Heart right ventricle (tissue), 16 donors: Measurements from ENCODE around the gene ALAS1. TPM values are rescaled to one million over a fixed set of nuclear protein-coding genes. Genes with fewer than 3 reads are reported as not detected.

ENCODE experiments used
- ATAC-seq, 8 donors: fragments of 200-7000 bp; cut with Tn5 transposase; one replicate each; pipeline ENCODE4 v1.9.1; 2020; ENCODE audit warnings: mild to moderate bottlenecking in 8 of 8, moderate library complexity in 8 of 8, moderate number of reproducible peaks in 1 of 8
- DNase-seq, 2 donors: peaks; one replicate each; pipeline ENCODE4 v3.0.0-alpha.2; 2020
- H3K27ac ChIP-seq, 10 donors: fragments of 200-600 bp; sonication (generic) in 2 of 10; one replicate each; pipeline versions ENCODE4 v1.5.0 to v1.8.0; 2020 to 2022; ENCODE audit warnings: mild to moderate bottlenecking in 3 of 10
- H3K27me3 ChIP-seq, 7 donors: fragments of 200-600 bp; one replicate each; pipeline ENCODE4 v1.8.0; 2021 to 2022; ENCODE audit warnings: mild to moderate bottlenecking in 2 of 7
- H3K36me3 ChIP-seq, 9 donors: fragments of 200-600 bp; sonication (generic) in 1 of 9; one replicate each; pipeline versions ENCODE4 v1.5.0 to v1.8.0; 2020 to 2022; ENCODE audit warnings: mild to moderate bottlenecking in 2 of 9
- H3K4me1 ChIP-seq, 9 donors: fragments of 200-600 bp; sonication (generic) in 1 of 9; one replicate each; pipeline versions ENCODE4 v1.5.0 to v1.8.0; 2020 to 2022; ENCODE audit warnings: mild to moderate bottlenecking in 4 of 9
- H3K4me3 ChIP-seq, 10 donors: fragments of 200-600 bp; sonication (generic) in 2 of 10; one replicate each; pipeline versions ENCODE4 v1.5.0 to v1.8.0; 2020 to 2022; ENCODE audit warnings: mild to moderate bottlenecking in 7 of 10, moderate library complexity in 2 of 10
- H3K9me3 ChIP-seq, 11 donors: fragments of 200-600 bp in 10 of 11; sonication (generic) in 2 of 11; one replicate each; pipeline versions ENCODE4 v1.5.0 to v1.8.0; 2013 to 2022; ENCODE audit warnings: mild to moderate bottlenecking in 2 of 11, control low read depth in 1 of 11, moderate library complexity in 1 of 11
- CTCF ChIP-seq, 9 donors: fragments of 200-600 bp; sonication (generic) in 2 of 9; IDR thresholded peaks; one replicate each; pipeline versions ENCODE4 v1.5.0 to v1.8.0; 2021 to 2022; ENCODE audit warnings: antibody characterized with exemption in 9 of 9, mild to moderate bottlenecking in 5 of 9, moderate library complexity in 1 of 9
- WGBS, 2 donors: extraction: QIAGEN DNeasy Blood & Tissue Kit; methylation state at CpG; one replicate each; pipeline ENCODE4 v1.1.7; 2013; ENCODE audit warnings: inconsistent platforms in 1 of 2; 5-methylcytosine and 5-hydroxymethylcytosine counted together
- intact Hi-C, 10 donors: fragments of 100-400 bp; cut with DNase I; formaldehyde crosslinking; loops; one replicate each; pipeline versions ENCODE4 v1.11.1 to v1.14.2; 2022
- polyA plus RNA-seq, 2 donors: library from polyadenylated mRNA; stranded (reverse); fragments of 200-250 nt; gene quantifications; one replicate each; pipeline ENCODE4 v1.2.3, GENCODE V29; 2013
- total RNA-seq, 10 donors: library from RNA; stranded (reverse); fragmentation: NEBNext Ultra II Directional in 3 of 10; extraction: Animal tissue kit (Norgen Biotek cat#: 25700) in 3 of 10; gene quantifications; one replicate each; pipeline versions ENCODE4 v1.2.1 to v1.2.4, GENCODE V29; 2021 to 2023
- donor health status: Arrhythmogenic right ventricular cardiomyopathy.
- donor health status: ischemic (EF 13 %, LVEDD 7.1; RV severe dilation, severe dysfunction).
- donor health status: healthy with polysubstance abuse.
- donor health status: DM: no; HTN: yes; CAD: no.
- donor health status: DM: no; HTN: no; CAD: no.
- donor health status: ischemic (EF 25% LVEDD 6.9; RV normal size, moderate dysfunction).
- donor health status: ischemic (EF 25% LVEDD 5.7; RV mildly dilated, moderate dysfunction).
- donor health status: healthy.
- donor health status: DM: yes; HTN: yes; CAD: no.
- donor health status: Ischemic cardiomyopathy.
- donor health status: ischemic (EF 35%, LVEDD 5.7; RV mildly dilated, moderate dysfunction).
- donor health status: nonischemic (EF 11% LVEDD 7.7; RV severe dilation, severe dysfunction).
- donor health status: DM: yes; HTN: yes; CAD: no.
- donor health status: PGD.
- donor health status: ischemic (EF 29% LVEDD 5.4; RV normal size, mild dysfunction).
- donor health status: nonischemic (EF 23%, LVEDD 6.1; RV moderate dilation, normal function).

Gene ALAS1
- total and polyA plus RNA-seq, 12 donors, result 55.2 to 233 (median 176) TPM

- Histone ChIP-seq H3K36me3 (peaks cover 0 to 4% (median 0%) of the 10 kb centered on the region in 9 donors), H3K27ac (peak within 1 kb of the TSS; percentile 64 to 94 (median 88)), H3K27me3 (no peaks in the 10 kb centered on the region), H3K4me1 (peaks cover 4 to 19% (median 10%) of the 10 kb centered on the region in 9 donors), H3K9me3 (no peaks in the 10 kb centered on the region), H3K4me3 (peak within 1 kb of the TSS; percentile 49 to 77 (median 66))
- WGBS, 2 donors, result 0% methylated on average over 67 to 83 of the region's 83 CpGs
- TF ChIP-seq CTCF (IDR thresholded peaks at IDR 0.05), result peak in 4 of 9 donors; percentile 12 to 22 (median 16)
- intact Hi-C loops, result loop anchor here in 7 of 10 donors (5.0 to 10.0 kb wide), 6 partner anchors 38 to 123 kb away; partner anchors contain the start of genes ALAS1 (in 4 of the 7) and WDR82 (in 1 of the 7)
- DNase-seq (peak; percentile 92 to 97), ATAC-seq (peak; percentile 97 to 99 (median 98))
Observed at GRCh38 chr3:52154135-52155094, 43.5 kb upstream of the ALAS1 start, which contains the start of gene POC1A. Gene POC1A (minus strand): TSS chr3:52154423. CDS start chr3:52154372, 51 bp downstream.

- TF ChIP-seq CTCF (IDR thresholded peaks at IDR 0.05), result no peak
- no peak for DNase-seq
- peak overlapping the region in 2 of 10 donors; percentile 89 to 94 for H3K27ac ChIP-seq
- no peak overlapping the region for H3K4me3 ChIP-seq
- 85 to 86% methylated on average over 4 of the region's 4 CpGs for WGBS, 2 donors
- no peaks in the 10 kb centered on the region for H3K36me3 ChIP-seq
- no peaks in the 10 kb centered on the region for H3K9me3 ChIP-seq
- no peak for ATAC-seq
- peaks cover 4 to 19% (median 10%) of the 10 kb centered on the region in 9 donors for H3K4me1 ChIP-seq
- H3K27me3 ChIP-seq, result no peaks in the 10 kb centered on the region
- intact Hi-C loops, result loop anchor here in 3 of 10 donors (5.0 to 10.0 kb wide), 3 partner anchors 36 to 59 kb away; no protein-coding TSS in a partner anchor
Observed at GRCh38 chr3:52155912-52156311, 42.0 kb upstream of the ALAS1 start.

- Histone ChIP-seq H3K36me3 (no peaks in the 10 kb centered on the region), H3K9me3 (no peaks in the 10 kb centered on the region), H3K27me3 (no peaks in the 10 kb centered on the region), H3K27ac (no peak overlapping the region), H3K4me3 (no peak overlapping the region), H3K4me1 (peaks cover 0 to 8% (median 0%) of the 10 kb centered on the region in 9 donors)
- TF ChIP-seq CTCF (IDR thresholded peaks at IDR 0.05), result no peak
- ATAC-seq, result no peak
- 18 to 27% methylated on average over 1 of the region's 1 CpG for WGBS, 2 donors
- DNase-seq, result no peak
- intact Hi-C loops, result loop anchor here in 3 of 10 donors (5.0 to 10.0 kb wide), 3 partner anchors 33 to 55 kb away; no protein-coding TSS in a partner anchor
Observed at GRCh38 chr3:52159503-52159902, 38.5 kb upstream of the ALAS1 start.

- Histone ChIP-seq H3K27ac (no peak overlapping the region), H3K27me3 (no peaks in the 10 kb centered on the region), H3K36me3 (no peaks in the 10 kb centered on the region), H3K4me3 (no peak overlapping the region), H3K9me3 (no peaks in the 10 kb centered on the region), H3K4me1 (no peaks in the 10 kb centered on the region)
- WGBS, 2 donors, result 89 to 90% methylated on average over 7 of the region's 7 CpGs
- no peak for DNase-seq
- peak in 2 of 8 donors; percentile 10 to 59 for ATAC-seq
- TF ChIP-seq CTCF (IDR thresholded peaks at IDR 0.05), result no peak
- intact Hi-C loops, result no loop called here
Observed at GRCh38 chr3:52162250-52162872, 35.6 kb upstream of the ALAS1 start.
